SIG-M5 treated with dmso at 0.1 percent for 504 hours (cell line): Measurements from ENCODE around the gene DIP2C.
"Not testable (repeated sequence)": the region's sequence is repeated elsewhere in the genome, so short reads cannot be mapped to it uniquely, and the experiment has no call there.

Experiments
- DNase-seq: peaks from one replicate; lab custom pipeline; 2025; ENCODE audit not compliant: unreplicated experiment; lab: John Stamatoyannopoulos, UW

DIP2C gene

GRCh38 chr10:689452-690371 lies at the start of gene DIP2C:
Gene DIP2C, minus strand, starts transcription at chr10:689668. Its CDS starts 90 bp downstream, at chr10:689578.
- DNase-seq, result no peak

- no peak for DNase-seq
These were observed 45.0 kb upstream of the DIP2C start for GRCh38 chr10:734481-734880.

- DNase-seq, result no peak
These were observed 43.6 kb upstream of the DIP2C start for GRCh38 chr10:733086-733485.

- no peak for DNase-seq
These were observed 39.7 kb upstream of the DIP2C start for GRCh38 chr10:729213-729612.

- no peak for DNase-seq
These were observed 39.1 kb upstream of the DIP2C start for GRCh38 chr10:728603-729002.

- DNase-seq, result no peak
These were observed 37.8 kb upstream of the DIP2C start for GRCh38 chr10:727162-727790.

- no peak for DNase-seq
These were observed 36.3 kb upstream of the DIP2C start for GRCh38 chr10:725786-726185.

GRCh38 chr10:725302-725701 lies 35.8 kb upstream of the DIP2C start:
- DNase-seq, result no peak

GRCh38 chr10:723973-724372 lies 34.5 kb upstream of the DIP2C start:
- DNase-seq, result no peak

GRCh38 chr10:722281-723060 lies 33.0 kb upstream of the DIP2C start:
- no peak for DNase-seq

- DNase-seq, result no peak
These were observed 28.8 kb upstream of the DIP2C start for GRCh38 chr10:718143-718700.

GRCh38 chr10:717458-717857 lies 28.0 kb upstream of the DIP2C start:
- no peak for DNase-seq

GRCh38 chr10:716821-717220 lies 27.4 kb upstream of the DIP2C start:
- no peak for DNase-seq

- DNase-seq, result no peak
These were observed 24.7 kb upstream of the DIP2C start for GRCh38 chr10:714214-714613.

GRCh38 chr10:712575-712974 lies 23.1 kb upstream of the DIP2C start:
- no peak for DNase-seq

- DNase-seq, result no peak
These were observed 22.6 kb upstream of the DIP2C start for GRCh38 chr10:712089-712488.

- DNase-seq, result no peak
These were observed 18.4 kb upstream of the DIP2C start for GRCh38 chr10:707861-708260.

GRCh38 chr10:707456-707855 lies 18.0 kb upstream of the DIP2C start:
- DNase-seq, result no peak

- DNase-seq, result no peak
These were observed 13.7 kb upstream of the DIP2C start for GRCh38 chr10:703118-703517.

GRCh38 chr10:700183-700582 lies 10.7 kb upstream of the DIP2C start:
- not testable (repeated sequence) for DNase-seq
